HG03439 (cell line): ENCODE results near the gene MEFV.
"Not testable (repeated sequence)": the region's sequence is repeated elsewhere in the genome, so short reads cannot be mapped to it uniquely, and the experiment has no call there.

ENCODE experiments used
- ATAC-seq: cut with Tn5 transposase; IDR thresholded peaks from one replicate; pipeline ENCODE4 v1.9.1; 2021; ENCODE audit warnings: mild to moderate bottlenecking, moderate library complexity; ENCODE audit not compliant: unreplicated experiment

MEFV gene, protein sequence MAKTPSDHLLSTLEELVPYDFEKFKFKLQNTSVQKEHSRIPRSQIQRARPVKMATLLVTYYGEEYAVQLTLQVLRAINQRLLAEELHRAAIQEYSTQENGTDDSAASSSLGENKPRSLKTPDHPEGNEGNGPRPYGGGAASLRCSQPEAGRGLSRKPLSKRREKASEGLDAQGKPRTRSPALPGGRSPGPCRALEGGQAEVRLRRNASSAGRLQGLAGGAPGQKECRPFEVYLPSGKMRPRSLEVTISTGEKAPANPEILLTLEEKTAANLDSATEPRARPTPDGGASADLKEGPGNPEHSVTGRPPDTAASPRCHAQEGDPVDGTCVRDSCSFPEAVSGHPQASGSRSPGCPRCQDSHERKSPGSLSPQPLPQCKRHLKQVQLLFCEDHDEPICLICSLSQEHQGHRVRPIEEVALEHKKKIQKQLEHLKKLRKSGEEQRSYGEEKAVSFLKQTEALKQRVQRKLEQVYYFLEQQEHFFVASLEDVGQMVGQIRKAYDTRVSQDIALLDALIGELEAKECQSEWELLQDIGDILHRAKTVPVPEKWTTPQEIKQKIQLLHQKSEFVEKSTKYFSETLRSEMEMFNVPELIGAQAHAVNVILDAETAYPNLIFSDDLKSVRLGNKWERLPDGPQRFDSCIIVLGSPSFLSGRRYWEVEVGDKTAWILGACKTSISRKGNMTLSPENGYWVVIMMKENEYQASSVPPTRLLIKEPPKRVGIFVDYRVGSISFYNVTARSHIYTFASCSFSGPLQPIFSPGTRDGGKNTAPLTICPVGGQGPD

DNA sequence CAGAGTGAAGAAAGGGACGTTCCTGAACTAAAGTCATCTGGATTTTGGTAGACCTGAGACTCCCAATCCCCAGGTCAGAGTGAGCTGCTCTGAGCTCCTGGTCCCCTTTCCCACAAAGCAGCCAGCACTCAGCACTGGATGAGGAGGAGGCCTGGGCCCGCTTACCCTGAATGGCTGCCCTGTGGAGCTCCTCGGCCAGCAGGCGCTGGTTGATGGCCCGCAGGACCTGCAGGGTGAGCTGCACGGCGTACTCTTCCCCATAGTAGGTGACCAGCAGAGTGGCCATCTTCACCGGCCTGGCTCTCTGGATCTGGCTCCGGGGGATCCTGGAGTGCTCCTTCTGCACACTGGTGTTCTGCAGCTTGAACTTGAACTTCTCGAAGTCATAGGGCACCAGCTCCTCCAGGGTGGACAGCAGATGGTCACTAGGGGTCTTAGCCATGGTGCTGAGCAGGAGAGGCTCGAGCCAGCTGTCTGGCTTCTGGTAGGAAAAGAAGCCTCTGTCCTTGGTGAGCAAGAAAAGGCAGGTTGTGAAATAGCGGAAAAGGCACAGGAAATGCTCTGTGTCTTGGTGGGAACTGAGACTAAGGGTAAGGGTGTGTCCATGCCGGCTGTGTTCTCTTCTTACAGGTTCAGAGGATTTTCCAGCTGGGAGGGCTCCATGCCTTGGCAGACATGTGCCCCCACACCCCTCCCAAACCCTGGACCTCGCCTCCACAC, at the start of gene MEFV:
MEFV (minus strand) TSS at position 488 of the 720 bp plus-strand sequence; CDS start at position 442, 46 bp downstream.
- ATAC-seq, result no peak

DNA sequence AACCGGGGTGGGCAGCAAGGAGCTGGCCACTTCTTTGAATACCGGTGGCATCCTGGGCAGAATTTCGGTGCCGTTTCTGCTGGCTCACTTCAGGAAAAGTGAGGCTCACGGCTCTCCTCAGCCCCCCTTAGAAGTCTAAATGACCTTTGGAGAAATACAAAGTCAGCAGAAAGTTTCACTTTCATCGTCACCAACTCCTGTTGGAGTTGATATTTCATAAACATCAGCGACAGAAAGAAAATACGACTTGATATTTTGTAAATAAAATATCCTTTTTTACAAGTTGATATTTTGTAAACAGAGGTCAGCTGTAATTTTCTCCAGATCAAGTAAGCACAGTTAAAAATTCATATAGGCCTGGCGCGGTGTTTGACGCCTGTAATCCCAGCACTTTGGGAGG, 49.6 kb upstream of the MEFV start:
- ATAC-seq, result no peak

DNA sequence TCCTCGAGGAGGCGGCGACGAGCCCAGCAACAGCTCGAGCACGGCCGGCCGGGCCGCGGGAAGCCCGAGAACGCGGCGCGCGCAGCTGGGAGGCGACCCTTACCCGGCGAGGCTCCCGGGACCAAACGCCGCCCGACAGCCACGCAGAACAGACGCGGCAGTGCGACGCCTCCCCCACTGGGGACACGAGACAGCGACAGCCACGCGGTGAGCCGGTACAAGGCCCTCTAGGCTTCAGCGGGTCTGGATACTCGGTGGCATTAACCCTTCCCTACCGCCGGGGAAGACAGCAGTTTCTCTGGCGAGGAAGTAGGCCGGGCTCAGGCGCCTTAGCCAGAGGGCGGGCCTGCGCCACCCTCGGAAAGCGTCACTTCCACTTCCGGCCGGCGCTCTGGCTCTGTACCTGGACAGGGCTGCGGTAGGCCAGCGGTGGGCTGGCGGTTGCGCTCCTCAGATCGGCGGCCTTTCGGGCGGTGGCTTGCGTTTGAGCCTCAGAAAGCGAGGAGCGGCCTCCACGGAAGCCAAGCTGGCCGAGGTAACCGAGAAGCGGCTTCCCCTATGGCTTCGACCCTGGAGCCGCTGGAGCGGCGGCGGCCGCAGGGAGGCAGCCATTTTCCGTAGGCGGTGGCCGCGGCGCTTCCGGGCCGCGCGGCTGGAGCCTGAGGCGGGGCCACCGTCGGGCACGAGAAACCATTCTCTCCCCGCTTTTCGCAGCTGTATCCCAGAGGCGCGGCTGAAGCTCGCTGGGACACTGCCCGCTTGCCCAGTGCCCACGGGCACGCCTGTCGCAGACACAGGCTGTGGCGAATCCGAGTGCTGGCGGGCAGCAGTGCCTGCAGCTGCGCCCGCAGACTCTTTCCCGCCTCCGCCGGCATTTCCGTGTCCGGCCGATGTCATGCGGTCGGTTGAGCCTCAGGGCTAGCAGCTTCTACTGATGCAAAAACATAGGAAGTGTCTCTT, 49.0 kb upstream of the MEFV start, which contains the start of the genes TIGD7 and ZNF75A:
TIGD7 (minus strand) TSS at position 322 of the 960 bp plus-strand sequence. CDS start 4,816 bp downstream, outside the sequence.
ZNF75A (plus strand) TSS at position 389 of the 960 bp plus-strand sequence. CDS start 2,932 bp downstream, outside the sequence.
- peak; percentile 92 for ATAC-seq

GRCh38 chr16:3304370-3304769, 47.9 kb upstream of the MEFV start:
- ATAC-seq, result no peak

- ATAC-seq, result no peak
Measured at GRCh38 chr16:3295783-3296182, 39.4 kb upstream of the MEFV start.

DNA sequence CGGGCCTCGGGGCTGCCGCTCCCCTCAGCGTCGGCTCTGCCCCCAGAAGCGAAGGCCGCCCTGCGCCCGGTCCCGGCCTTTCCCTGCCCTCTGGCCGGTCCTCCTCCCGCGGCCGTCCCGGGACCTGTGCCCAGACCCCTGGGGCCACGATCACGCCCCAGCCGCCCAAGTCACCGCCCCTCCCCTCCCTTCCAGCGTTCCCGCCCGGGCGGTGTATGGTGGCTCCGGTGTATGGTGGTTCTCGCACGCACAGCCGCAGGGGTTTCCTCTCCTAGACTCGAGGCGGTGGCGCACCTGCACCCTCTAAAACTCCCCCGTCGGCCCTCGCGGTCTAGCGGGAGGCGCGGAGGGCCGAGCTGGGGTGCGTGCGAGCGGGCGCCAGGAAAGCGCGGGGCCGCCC, 38.8 kb upstream of the MEFV start:
- no peak for ATAC-seq

- ATAC-seq, result no peak
Measured at GRCh38 chr16:3292604-3293003, 36.2 kb upstream of the MEFV start.

DNA sequence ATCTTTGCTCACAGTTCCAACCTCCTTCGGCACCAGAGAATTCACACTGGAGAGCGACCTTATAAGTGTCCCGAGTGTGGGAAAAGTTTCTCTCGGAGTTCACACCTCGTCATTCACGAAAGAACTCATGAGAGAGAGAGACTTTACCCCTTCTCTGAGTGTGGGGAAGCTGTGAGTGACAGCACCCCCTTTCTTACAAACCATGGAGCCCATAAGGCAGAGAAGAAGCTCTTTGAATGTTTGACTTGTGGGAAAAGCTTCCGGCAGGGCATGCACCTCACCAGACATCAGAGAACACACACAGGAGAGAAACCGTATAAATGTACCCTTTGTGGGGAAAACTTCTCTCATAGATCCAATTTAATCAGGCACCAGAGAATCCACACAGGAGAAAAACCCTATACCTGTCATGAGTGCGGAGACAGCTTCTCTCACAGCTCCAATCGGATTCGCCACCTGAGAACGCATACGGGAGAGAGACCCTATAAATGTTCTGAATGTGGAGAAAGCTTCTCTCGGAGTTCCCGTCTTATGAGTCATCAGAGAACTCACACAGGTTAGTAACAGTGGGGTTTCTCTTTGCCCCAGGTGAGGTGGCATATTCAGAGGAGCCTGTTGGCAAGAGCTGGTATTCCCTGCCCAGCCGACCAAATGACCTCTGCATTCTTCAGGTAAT, 33.7 kb upstream of the MEFV start:
- no peak for ATAC-seq

DNA sequence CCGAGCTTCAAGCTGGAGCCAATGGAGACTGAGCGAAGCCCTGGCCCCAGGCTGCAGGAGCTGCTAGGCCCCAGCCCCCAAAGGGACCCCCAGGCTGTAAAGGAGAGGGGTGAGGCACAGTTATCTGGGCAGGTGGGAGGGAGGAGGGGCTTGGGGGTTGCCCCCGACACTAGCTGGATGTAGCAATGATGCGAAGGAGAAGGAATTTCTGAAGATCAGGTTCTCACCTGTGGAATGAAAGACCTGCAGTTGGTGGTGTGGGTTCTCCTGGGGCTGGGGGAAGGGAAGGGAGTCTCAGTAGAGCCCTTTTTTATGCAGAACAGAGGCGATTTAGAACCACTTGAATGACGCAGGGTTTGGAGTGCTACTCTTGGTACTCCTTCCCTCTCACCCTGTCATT, 28.7 kb upstream of the MEFV start:
- ATAC-seq, result no peak

- ATAC-seq, result no peak
Measured at GRCh38 chr16:3283543-3284447, 27.4 kb upstream of the MEFV start.

GRCh38 chr16:3282730-3283542, 26.5 kb upstream of the MEFV start, which contains the start of gene ZNF263:
Gene ZNF263, plus strand, starts transcription at chr16:3283491. Its CDS starts 328 bp downstream, at chr16:3283819.
- peak; percentile 77 for ATAC-seq

DNA sequence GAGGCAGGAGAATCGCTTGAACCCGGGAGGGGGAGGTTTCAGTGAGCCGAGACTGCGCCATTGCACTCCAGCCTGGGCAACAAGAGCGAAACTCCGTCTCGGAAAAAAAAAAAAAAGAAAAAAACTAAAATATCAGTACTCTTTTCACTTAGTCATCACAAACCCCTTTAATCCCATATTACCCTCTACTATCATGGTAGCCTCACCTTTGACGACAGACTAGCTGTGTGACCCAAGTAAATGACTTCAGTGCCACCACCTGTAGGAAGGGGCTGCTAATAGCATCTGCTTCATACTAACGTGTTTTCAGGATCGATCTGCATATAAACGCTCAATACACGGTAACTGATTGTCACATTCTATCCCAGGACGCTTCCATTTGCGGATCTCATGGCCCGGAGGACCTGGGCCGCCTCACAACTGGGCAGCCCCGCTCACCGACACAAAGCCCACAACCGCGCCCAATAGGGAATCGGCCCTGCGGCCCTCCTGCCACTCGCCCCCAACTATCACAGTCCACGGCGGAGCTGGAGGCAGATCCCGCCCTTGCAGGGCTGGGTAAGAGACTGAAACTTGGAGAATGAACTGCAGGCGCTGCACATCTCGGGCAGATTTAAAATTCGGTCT, 25.8 kb upstream of the MEFV start:
- ATAC-seq, result peak; percentile 33

DNA sequence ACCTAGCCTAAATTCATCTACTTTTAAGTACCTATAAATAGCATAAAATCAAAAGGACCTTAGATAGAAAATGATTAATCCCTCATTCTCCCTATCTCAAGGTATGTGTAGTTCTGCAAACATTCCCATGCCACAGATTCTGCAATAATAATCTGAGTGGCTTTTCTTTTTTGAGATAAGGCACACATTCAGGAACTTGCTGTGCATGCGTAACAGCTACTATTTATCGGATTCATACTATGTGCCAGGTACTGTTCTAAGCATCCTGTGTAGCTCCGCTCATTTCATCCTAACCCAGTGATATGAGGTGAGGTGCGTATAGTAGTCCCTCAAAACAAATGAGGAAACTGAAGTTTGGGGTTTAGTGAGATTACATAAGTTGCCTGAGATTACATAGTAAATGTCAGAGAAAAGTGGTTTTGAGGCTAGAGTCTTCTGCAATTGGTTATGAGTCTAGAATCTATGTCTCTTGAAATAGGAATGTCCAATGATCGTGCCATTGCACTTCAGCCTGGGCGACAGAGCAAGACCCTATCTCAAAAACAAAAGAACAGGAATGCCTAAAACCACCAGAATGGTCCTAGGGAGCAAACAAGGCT, 24.9 kb upstream of the MEFV start:
- no peak for ATAC-seq

- ATAC-seq, result no peak
Measured at GRCh38 chr16:3276679-3277078, 20.2 kb upstream of the MEFV start.

- no peak for ATAC-seq
Measured at GRCh38 chr16:3274947-3275346, 18.5 kb upstream of the MEFV start.

GRCh38 chr16:3274490-3274889, 18.1 kb upstream of the MEFV start:
- ATAC-seq, result no peak

GRCh38 chr16:3271281-3271680, 14.8 kb upstream of the MEFV start:
- not testable (repeated sequence) for ATAC-seq
